GM19438 (cell line): ENCODE data around the gene UNC13D.
"Not testable (repeated sequence)": the region's sequence is repeated elsewhere in the genome, so short reads cannot be mapped to it uniquely, and the experiment has no call there.

Source experiments
- ATAC-seq: cut with Tn5 transposase; IDR thresholded peaks from one replicate; pipeline ENCODE4 v1.9.1; 2021; ENCODE audit warnings: low read depth; ENCODE audit not compliant: unreplicated experiment

UNC13D gene

GRCh38 chr17:75875182-75875939, 31.2 kb upstream of the UNC13D start:
- no peak for ATAC-seq

GRCh38 chr17:75874323-75875181, 30.3 kb upstream of the UNC13D start:
- ATAC-seq: no peak

GRCh38 chr17:75873587-75874322, 29.6 kb upstream of the UNC13D start:
- no peak for ATAC-seq

- ATAC-seq: no peak
These were observed 28.5 kb upstream of the UNC13D start for GRCh38 chr17:75872434-75873351.

GRCh38 chr17:75870228-75870627, 26.0 kb upstream of the UNC13D start:
- not testable (repeated sequence) for ATAC-seq

- no peak for ATAC-seq
These were observed 25.3 kb upstream of the UNC13D start for GRCh38 chr17:75869282-75870141.

GRCh38 chr17:75868730-75869281, 24.6 kb upstream of the UNC13D start:
- ATAC-seq: not testable (repeated sequence)

GRCh38 chr17:75865404-75866188, 21.4 kb upstream of the UNC13D start:
- not testable (repeated sequence) for ATAC-seq

GRCh38 chr17:75864887-75865286, 20.7 kb upstream of the UNC13D start:
- ATAC-seq: peak; percentile 17

- peak; percentile 93 for ATAC-seq
These were observed 20.3 kb upstream of the UNC13D start for GRCh38 chr17:75864448-75864871.

GRCh38 chr17:75861927-75862317, 17.7 kb upstream of the UNC13D start:
- ATAC-seq: no peak

- not testable (repeated sequence) for ATAC-seq
These were observed 15.2 kb upstream of the UNC13D start for GRCh38 chr17:75859358-75859757.

- no peak for ATAC-seq
These were observed 12.0 kb upstream of the UNC13D start for GRCh38 chr17:75856062-75856756.

- ATAC-seq: peak; percentile 82
These were observed 11.3 kb upstream of the UNC13D start, which contains the start of gene WBP2 for GRCh38 chr17:75855310-75856061. Gene WBP2 (minus strand): TSS chr17:75855335. CDS start chr17:75855297, 38 bp downstream.

GRCh38 chr17:75854881-75855309, 10.7 kb upstream of the UNC13D start:
- peak; percentile 1 for ATAC-seq

- no peak for ATAC-seq
These were observed 10.0 kb upstream of the UNC13D start for GRCh38 chr17:75854101-75854748.
